ENCODE measurements around the gene MGA. TPM values are rescaled to one million over a fixed set of nuclear protein-coding genes. Genes with fewer than 3 reads are reported as not detected.
A peak's percentile ranks its signal among the peaks of the same experiment; 100 is the strongest.

MGA gene
- total and polyA plus RNA-seq, 8 donors = 2.1 to 75.2 (median 21.4) TPM

GRCh38 chr15:41780266-41780665, 120.1 kb downstream of the MGA start:
- 22 to 35% (median 23%) methylated on average over 2 of the region's 2 CpGs for WGBS, 5 donors

GRCh38 chr15:41780727-41781126, 120.5 kb downstream of the MGA start:
- Histone ChIP-seq H3K9me3 (no peaks in the 10 kb centered on the region), H3K27me3 (no peaks in the 10 kb centered on the region), H3K4me3 (no peak overlapping the region), H3K4me1 (peaks cover 41 to 85% (median 71%) of the 10 kb centered on the region in 4 donors), H3K36me3 (no peaks in the 10 kb centered on the region), H3K27ac (peak overlapping the region in 4 of 5 donors; percentile 20 to 67 (median 55))
- no peak for DNase-seq
- intact Hi-C loops (cut with DNase I; ENCODE audit: low total_unique reads) = no loop called here
- 33 to 71% (median 47%) methylated on average over 1 of the region's 1 CpG for WGBS, 5 donors
- TF ChIP-seq POLR2A (IDR thresholded peaks at IDR 0.05) (no peak), EP300 (IDR thresholded peaks at IDR 0.05) (no peak), POLR2AphosphoS5 (IDR thresholded peaks at IDR 0.05) (no peak), CTCF (IDR thresholded peaks at IDR 0.05) (no peak)

More at GRCh38 chr15:41780266-41780665, 120.1 kb downstream of the MGA start:
- TF ChIP-seq POLR2AphosphoS5 (IDR thresholded peaks at IDR 0.05) (no peak), POLR2A (IDR thresholded peaks at IDR 0.05) (no peak), CTCF (IDR thresholded peaks at IDR 0.05) (no peak), EP300 (IDR thresholded peaks at IDR 0.05) (no peak)
- peak overlapping the region; percentile 20 to 67 (median 55) for H3K27ac ChIP-seq
- intact Hi-C loops (cut with DNase I; ENCODE audit: low total_unique reads) = no loop called here
- H3K4me3 ChIP-seq = no peak overlapping the region
- peaks cover 46 to 89% (median 76%) of the 10 kb centered on the region in 4 donors for H3K4me1 ChIP-seq
- no peaks in the 10 kb centered on the region for H3K9me3 ChIP-seq
- H3K36me3 ChIP-seq = no peaks in the 10 kb centered on the region
- H3K27me3 ChIP-seq = no peaks in the 10 kb centered on the region
- no peak for DNase-seq

- Histone ChIP-seq H3K27ac (peak overlapping the region in 4 of 5 donors; percentile 1 to 63 (median 38)), H3K36me3 (no peaks in the 10 kb centered on the region), H3K4me3 (no peak overlapping the region), H3K4me1 (peaks cover 24 to 70% (median 55%) of the 10 kb centered on the region in 4 donors), H3K9me3 (no peaks in the 10 kb centered on the region), H3K27me3 (no peaks in the 10 kb centered on the region)
- TF ChIP-seq EP300 (IDR thresholded peaks at IDR 0.05) = no peak
- no peak for TF ChIP-seq POLR2AphosphoS5 (IDR thresholded peaks at IDR 0.05)
- no peak for TF ChIP-seq CTCF (IDR thresholded peaks at IDR 0.05)
- TF ChIP-seq POLR2A (IDR thresholded peaks at IDR 0.05) = no peak
- DNase-seq = no peak
- intact Hi-C loops (cut with DNase I; ENCODE audit: low total_unique reads) = no loop called here
- WGBS, 5 donors = 81 to 91% (median 88%) methylated on average over 5 of the region's 5 CpGs
Measured at GRCh38 chr15:41782371-41783282, 122.4 kb downstream of the MGA start.

GRCh38 chr15:41783296-41783695, 123.1 kb downstream of the MGA start:
- intact Hi-C loops (cut with DNase I; ENCODE audit: low total_unique reads) = no loop called here
- Histone ChIP-seq H3K4me3 (no peak overlapping the region), H3K27ac (peak overlapping the region in 4 of 5 donors; percentile 25 to 63 (median 46)), H3K9me3 (no peaks in the 10 kb centered on the region), H3K27me3 (no peaks in the 10 kb centered on the region), H3K36me3 (no peaks in the 10 kb centered on the region), H3K4me1 (peaks cover 21 to 70% (median 54%) of the 10 kb centered on the region in 4 donors)
- WGBS, 5 donors = 35 to 58% (median 43%) methylated on average over 1 of the region's 1 CpG
- TF ChIP-seq POLR2AphosphoS5 (IDR thresholded peaks at IDR 0.05) (peak in 1 of 3 donors; percentile 45), EP300 (IDR thresholded peaks at IDR 0.05) (no peak)
- DNase-seq = peak in 1 of 2 donors; percentile 53

Measured in stomach (tissue), 9 donors.